DND-41 (cell line): ENCODE results near the gene RBFOX2.

ENCODE experiments used
- EZH2 ChIP-seq: IDR thresholded peaks from 3 replicates; pipeline ENCODE4 v1.6.1; 2012; ENCODE audit warnings: borderline replicate concordance, low read depth, mild to moderate bottlenecking, moderate library complexity, low read length, inconsistent platforms; ENCODE audit not compliant: severe bottlenecking
- TF ChIP-seq, protein P1 (sequence below): IDR thresholded peaks from 2 replicates; pipeline ENCODE4 v1.5.1; 2012; ENCODE audit warnings: borderline replicate concordance, low read length, moderate library complexity, mild to moderate bottlenecking; ENCODE audit not compliant: poor library complexity, severe bottlenecking; ENCODE audit errors: extremely low read depth

DNA sequence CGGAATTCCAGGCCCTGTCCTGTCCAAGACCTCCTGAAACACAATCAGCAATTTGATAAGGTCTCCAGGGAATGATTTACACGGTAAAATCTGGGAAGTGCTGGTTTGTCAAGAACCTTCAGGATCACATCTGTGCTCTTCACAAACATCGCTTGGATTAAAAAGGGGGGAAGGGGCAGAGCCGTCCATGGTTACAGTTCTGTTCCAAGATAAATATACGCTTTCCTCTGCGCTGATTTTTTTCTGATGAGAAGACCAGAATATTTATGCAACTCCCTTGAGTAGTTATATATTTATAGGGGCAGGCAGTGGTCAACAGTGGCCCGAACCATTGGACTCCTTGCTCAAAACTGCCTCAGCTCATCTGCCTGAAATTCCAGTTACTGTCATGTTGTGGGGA, 320.2 kb downstream of the RBFOX2 start:
- TF ChIP-seq EZH2: no peak
- TF ChIP-seq, protein P1, sequence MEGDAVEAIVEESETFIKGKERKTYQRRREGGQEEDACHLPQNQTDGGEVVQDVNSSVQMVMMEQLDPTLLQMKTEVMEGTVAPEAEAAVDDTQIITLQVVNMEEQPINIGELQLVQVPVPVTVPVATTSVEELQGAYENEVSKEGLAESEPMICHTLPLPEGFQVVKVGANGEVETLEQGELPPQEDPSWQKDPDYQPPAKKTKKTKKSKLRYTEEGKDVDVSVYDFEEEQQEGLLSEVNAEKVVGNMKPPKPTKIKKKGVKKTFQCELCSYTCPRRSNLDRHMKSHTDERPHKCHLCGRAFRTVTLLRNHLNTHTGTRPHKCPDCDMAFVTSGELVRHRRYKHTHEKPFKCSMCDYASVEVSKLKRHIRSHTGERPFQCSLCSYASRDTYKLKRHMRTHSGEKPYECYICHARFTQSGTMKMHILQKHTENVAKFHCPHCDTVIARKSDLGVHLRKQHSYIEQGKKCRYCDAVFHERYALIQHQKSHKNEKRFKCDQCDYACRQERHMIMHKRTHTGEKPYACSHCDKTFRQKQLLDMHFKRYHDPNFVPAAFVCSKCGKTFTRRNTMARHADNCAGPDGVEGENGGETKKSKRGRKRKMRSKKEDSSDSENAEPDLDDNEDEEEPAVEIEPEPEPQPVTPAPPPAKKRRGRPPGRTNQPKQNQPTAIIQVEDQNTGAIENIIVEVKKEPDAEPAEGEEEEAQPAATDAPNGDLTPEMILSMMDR: no peak
